Stimulated activated CD4-positive, alpha-beta T cell treated with anti-CD3 and anti-CD28 coated beads, Interleukin-12 subunit alpha, Interleukin-12 subunit beta, amount 100 ng/mL, for 24 hours (primary cell): Measurements from ENCODE around the gene ATP6V1B1.
"Not testable (repeated sequence)": the region's sequence is repeated elsewhere in the genome, so short reads cannot be mapped to it uniquely, and the experiment has no call there.

Source experiments
- DNase-seq, 2 experiments: peaks; one replicate each; pipeline ENCODE4 v3.0.0-alpha.2; 2020; ENCODE audit warnings: low read depth in 2 of 2

ATP6V1B1 gene

DNA sequence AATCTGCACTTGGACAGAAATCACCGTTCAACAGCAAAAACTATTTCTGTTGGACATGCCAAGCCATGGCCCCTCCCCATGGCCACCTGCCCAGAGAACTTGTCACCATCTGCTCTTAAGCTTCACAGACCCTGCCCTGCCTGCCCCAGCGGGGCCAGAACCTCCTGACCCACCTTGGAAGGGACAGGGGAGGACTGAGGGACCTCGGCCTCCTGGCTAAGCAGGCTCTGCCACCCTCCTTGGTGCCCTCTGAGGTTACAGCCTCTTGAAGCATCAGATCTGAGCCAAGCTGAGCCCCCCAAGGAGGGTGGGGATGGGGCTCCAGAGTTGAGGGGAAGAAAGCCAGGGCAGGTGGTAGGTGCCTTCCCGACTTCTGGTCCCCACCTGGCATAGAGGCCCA is 52.5 kb downstream of the ATP6V1B1 start:
- DNase-seq: no peak

DNA sequence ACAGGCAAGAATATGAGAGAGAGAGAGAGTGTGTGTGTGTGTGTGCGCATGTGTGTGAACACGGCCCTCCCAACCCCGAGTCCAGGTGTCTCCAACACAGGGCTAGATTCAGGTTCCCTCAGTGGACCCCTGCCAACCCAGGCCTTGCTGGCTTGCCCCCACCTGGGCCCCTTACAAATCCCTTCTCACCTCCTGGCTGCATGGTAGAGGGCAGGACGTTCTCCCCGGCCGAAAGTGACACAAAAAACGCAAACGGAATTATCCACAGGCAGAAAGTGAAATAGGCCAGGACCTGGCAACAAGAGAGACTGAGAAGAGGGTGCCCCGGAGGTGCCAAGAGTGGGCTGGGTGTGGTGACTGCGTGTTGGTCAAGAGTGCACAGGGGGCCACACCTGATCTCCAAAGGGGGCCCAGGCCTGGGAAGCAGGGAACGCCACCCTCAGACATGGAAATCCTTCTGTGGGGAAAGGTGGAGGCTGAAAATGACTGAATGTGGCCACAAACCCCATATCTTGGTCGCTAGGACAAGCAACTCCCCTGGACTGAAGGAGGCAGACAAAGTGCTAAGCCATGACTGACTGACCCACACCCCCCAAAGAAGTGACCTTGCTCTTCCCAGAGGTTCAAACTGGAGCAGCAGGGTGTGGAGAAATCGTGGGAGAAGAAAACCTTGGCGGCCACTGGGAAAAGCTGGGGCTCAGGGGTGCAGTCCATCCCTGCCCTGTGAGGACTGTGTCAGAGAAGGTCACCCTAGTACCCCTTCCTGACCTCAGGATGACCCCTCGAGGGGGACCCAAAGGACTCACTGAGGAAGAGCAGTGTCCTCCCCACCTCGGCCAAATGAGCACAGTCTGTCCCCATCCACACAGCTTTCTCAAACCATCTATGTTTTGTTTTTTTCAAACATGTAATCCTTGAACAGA is 53.3 kb downstream of the ATP6V1B1 start:
- DNase-seq: no peak

DNA sequence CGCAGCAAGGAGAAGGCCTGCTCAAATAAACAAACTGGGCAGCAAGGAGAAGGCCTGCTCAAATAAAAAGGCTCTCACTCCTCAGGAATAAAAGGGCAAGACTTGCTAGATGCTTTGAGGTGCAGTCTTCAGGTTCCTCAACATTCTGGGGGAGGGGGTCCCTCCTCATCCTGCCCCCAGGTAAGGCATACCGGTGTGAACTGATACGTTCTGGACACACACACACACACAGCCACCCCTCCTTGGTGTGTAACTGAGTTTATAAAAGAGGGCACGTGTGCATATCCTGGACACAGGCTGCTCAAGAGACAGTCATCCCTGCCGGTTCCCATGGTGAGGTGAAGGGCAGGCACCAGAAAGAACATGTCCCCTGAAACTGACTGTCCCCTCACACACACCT is 54.5 kb downstream of the ATP6V1B1 start:
- no peak for DNase-seq

DNA sequence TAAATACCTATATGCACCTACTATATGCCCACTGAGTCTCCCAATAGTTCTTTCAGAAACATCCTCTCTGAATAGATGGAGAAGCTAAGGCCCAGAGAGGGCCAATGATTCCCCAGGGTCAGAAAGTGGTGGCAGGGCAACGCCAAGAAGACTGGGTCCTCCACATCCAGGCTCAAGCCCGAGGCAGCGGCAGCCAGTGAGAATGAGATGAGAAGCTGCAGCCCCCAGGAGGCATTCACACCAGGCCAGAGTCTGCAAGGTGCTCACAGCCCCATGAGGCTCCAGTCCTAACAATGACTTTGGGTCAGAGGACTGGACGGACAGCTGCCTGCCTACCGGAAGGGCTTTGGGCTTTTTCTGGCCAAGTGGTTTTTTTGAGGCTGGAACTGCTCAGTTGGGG is 55.4 kb downstream of the ATP6V1B1 start:
- no peak for DNase-seq

DNA sequence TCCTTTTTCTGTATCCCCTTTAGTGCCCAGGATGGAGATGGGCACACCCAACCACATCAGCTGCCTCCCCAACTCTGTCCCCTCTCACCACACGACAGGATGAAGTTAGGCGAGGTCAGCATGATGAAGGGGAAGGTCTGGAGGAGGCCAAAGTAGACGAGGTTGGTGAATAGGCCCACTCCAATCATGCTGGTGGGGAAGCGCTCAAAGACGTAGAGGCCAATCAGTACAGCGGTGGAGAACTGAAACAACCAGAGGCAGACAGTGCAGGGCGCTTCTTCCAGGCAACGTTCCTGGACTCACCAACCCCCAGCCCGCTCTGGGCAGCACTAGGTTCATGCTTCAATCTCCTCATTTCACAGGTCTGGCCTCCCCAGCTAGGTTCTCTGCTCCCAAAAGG is 56.0 kb downstream of the ATP6V1B1 start:
- DNase-seq: no peak

DNA sequence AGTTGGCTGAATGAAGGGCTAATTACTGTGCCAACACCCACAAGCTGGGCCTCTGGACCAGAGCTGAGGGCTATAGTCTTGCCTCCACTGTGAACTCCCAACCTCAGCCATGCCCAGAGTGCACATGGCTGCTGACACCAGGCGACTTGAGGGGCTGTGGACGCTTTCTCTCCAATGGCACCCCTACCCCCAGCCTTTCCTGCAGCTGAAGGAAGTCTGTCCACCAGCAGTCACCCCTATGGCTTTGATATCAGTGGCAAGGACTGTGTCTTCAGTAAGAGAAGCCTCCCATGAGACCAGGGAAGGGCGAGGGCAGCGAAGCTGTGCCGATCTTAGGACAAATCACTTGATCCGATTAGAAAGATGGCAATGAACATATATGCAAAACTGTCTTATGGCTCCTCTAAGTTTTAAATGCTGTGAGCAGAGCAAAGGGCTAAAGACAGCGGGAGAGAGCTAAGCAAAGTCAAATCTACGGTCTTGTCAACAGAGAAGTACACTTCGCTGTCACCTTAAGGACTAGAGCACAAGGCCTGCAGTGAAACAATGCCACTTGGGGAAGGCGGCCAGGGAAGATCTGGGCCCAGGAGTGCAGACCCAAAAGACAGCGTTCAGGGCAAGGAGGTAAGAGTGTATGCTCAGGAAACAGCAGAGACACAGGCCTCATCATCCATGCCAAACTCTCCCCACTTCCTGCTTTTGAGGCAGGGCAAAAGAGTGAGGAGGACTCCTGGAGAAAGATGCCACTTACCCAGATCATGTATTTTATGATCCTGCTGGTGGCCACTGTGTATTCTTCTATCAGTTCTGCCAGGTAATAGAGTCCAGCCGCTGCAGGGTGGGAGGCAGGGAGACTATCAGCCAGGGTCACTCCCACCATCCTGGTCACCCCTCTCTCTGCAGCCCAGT is 57.5 kb downstream of the ATP6V1B1 start:
- DNase-seq: no peak

DNA sequence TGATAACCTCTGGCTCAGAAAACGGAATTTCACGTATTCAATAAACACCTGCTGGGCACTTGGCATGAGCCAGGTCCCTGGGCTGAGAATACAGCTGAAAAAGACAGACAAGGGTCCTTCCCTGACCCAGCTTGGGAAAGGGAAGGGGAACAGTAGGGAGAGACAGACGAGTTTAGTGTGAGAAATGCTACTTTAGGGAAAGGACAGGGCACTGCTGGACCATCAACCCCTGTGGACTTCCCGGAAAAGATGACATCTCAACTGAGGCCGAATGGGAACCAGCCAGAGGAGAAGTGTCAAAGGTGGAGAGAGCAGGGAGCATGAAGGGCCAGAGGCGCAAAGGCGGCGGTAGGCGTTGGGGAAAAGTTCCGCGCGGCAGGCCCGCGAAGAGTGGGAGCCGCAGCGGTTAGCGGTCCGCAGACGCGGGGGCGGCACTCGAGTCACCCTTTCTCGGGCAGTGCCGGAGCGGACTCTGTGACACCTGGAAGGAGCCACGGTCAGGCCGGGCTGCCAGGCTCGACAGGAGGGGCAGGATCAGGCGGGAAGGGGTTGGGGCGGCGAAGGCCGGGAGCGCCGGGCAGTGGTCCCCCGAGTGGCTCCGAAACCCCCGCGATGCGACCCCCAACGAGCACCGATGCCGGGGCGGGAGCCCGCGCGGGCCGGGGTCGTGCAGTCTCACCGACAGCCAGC is 58.5 kb downstream of the ATP6V1B1 start:
- peak in 1 of 2 experiments; percentile 46 for DNase-seq

DNA sequence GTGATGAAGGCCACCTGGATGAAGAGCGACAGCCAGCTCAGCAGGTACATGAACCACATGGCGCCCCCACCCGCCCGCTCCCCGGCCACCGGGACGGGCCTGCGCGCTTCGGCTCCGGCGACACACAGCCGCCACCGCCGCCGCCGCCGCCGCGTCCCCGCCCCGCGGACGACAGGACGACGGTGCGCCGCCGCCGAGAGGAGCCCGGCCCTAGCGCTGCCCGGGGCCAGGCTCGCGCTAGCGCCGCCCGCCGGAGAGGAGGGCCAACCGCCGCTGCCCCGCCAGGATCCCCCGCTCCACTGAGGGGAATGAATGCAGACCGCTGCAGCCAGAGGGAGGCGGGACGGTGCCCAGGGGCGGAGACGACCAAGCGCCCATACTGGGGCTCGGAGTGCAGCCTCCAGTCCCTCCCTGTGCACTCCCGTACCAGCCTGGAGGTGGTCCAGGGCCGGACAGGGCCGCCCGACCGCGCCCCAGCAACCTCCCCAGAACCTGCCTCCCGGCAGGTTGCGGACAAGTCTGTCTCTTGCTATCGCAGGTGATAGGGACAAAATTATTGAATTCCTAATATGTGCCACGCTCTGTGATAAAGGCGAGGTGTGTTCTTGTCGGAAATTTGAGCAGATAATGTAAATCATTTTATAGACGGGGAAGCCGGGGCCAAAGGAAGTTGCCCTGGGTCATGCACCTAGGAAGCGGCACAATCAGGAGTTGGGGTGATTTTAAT is 59.2 kb downstream of the ATP6V1B1 start, which contains the start of gene TEX261:
TEX261 (minus strand) TSS at position 175 of the 727 bp plus-strand sequence; CDS start at position 59, 116 bp downstream.
- peak; percentile 77 to 86 for DNase-seq

DNA sequence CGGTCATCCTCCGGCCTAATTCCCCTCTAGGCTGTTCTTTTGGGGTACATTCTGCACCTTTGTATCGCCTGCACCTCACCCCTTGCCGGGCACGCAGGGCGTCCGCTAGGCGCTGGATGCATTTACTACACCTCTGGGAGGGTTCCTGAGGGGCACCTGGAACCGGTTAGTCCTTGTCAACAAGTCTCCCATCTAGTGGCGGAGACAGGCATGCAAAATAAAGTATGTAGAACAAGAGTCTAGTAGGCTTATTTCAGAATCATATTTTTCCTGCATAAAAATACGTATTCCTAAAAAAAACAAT is 59.7 kb downstream of the ATP6V1B1 start:
- no peak for DNase-seq

DNA sequence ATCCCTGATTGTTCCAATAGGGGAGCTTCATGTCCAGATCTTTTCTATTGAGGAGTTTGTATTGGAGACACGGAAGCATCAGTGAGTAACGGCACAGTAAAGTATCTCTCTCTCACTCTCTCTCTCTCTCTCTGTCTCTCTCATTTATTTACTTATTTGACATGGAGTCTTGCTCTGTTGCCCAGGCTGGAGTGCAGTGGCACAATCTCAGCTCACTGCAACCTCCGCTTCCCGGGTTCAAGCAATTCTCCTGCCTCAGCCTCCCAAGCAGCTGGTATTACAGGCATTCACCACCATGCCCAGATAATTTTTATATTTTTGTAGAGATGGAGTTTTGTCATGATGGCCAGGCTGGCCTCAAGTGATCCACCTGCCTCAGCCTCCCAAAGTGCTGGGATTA is 63.2 kb downstream of the ATP6V1B1 start:
- not testable (repeated sequence) for DNase-seq

DNA sequence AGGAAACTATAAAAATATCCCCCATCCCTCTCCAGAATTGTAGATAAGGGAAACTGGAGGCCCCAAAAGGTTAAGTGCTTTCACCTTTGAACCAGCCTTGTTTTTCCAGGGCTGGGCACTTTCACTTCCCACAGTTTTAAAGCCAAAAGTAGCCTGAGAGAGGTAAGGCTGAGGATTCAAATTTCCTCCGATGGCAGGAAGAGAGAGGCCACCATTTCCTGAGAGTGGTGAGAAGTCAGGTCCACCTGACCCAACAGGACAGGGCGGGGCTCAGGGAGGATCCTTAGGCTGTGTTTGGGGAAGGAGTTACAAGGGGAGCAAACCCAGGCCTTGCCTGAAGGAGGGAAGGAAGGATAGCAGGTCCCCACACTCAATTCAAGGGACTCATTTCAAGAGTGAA is 63.7 kb downstream of the ATP6V1B1 start:
- DNase-seq: no peak

DNA sequence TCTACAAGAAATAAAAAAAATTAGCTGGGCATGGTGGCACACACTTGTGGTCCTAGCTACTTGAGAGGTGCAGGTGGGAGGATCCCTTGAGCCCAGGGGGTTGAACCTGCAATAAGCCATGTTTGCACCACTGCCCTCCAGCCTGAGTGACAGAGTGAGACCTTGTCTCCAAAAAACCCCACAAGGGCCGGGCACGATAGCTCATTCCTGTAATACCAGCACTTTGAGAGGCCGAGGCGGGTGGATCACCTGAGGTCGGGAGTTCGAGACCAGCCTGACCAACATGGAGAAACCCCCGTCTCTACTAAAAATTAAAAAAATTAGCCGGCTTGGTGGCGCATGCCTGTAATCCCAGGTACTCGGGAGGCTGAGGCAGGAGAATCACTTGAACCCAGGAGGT is 64.2 kb downstream of the ATP6V1B1 start:
- not testable (repeated sequence) for DNase-seq

DNA sequence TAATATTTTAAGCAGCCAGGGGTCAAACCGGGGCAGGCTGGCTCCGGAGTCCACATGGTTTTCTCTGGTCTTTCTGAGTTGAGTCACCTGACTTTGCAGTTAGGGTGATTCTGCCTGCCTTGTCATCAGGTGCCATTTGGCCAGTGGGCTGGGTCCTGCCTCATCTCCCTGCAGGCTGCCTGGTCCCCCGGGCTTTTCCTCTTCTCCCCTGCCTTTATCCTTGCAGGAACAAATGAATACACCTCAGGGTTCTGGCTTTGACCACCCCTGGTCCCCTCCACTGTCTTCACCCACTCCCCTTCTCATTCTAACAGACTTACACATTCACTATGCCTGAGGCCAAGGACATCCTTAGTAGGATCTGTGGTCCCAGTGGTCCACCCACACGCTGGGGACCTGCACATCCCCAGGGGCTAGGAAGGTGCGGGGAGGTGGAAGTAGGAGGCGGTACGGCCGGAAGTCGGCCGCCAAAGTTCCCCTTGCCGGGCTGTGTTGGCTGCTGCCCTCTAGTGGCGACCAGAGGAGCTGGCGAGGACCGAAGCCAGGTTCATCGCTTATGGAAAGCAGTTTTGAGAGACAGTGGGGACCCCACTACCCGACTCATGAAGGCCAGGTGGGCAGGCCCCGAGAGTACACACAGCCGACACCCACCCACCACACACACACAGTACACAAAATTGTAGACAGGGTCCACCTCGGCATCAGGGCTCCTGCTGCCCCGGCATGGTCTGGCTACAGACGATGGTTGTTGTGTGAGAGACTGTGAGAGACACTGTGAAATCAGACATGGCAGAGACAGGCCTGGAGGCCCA is 65.3 kb downstream of the ATP6V1B1 start:
- peak; percentile 68 to 77 for DNase-seq

DNA sequence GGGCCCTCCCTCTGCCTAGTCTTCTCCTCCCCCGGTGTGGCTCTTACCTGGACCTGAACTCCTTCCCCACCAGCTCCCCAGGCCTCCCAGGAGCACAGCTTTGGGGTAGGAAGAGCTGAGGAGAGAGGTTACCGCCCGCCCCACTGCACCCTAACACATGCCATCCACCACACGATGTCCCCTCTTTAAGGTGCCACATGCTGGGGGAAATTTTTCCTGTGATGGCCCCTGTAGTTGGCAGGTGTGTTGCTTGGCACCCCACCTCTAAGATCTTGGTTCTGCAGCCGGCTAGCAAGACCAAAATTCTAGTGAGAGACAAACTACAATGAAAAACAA is 65.9 kb downstream of the ATP6V1B1 start:
- DNase-seq: no peak

DNA sequence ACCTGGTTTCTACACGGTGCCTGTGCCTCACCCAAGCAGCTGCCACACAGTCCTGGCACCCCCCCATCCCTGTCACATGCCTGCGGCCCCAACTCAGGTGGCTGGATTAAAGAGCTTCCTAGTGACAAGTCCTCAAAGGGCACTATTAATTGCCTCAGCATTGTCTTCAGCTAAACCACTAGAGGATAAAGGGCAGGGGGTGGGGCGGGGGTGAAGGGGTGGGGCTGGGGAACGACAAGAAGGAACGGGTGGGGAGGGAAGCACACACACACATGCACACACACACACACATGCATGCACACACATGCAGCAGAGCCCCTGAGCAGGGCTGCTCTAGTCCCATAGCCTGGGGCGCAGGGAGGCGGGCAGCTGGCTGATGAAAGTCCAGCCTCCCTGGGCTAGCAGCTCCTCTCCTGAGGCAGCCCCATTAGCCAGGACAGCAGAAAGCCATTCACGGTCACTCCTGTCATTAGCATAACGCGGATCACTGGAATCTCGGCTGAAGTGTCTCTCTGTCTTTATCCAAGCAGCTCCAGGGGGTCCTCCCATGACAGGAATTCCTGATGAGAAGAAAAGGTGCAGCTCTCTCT is 66.4 kb downstream of the ATP6V1B1 start:
- DNase-seq: no peak

DNA sequence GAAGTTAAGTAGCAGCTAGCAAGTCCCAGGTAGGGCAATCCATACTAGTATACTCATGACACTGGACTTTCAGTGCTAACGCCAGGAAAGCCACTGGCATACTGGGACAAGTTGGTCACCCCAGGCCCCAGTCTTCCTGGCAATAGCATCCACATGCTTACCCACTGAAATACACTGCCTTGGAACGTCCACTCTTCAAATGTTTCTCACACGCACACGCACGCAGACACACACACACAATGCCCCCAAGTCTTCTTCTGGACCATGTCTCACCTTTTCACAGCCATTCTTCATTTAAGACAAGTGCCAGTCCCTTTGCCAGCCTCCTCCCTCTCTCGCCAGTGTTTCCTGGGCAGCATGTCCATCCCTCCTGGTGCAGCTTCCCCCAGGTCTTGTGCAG is 67.7 kb downstream of the ATP6V1B1 start:
- no peak for DNase-seq

DNA sequence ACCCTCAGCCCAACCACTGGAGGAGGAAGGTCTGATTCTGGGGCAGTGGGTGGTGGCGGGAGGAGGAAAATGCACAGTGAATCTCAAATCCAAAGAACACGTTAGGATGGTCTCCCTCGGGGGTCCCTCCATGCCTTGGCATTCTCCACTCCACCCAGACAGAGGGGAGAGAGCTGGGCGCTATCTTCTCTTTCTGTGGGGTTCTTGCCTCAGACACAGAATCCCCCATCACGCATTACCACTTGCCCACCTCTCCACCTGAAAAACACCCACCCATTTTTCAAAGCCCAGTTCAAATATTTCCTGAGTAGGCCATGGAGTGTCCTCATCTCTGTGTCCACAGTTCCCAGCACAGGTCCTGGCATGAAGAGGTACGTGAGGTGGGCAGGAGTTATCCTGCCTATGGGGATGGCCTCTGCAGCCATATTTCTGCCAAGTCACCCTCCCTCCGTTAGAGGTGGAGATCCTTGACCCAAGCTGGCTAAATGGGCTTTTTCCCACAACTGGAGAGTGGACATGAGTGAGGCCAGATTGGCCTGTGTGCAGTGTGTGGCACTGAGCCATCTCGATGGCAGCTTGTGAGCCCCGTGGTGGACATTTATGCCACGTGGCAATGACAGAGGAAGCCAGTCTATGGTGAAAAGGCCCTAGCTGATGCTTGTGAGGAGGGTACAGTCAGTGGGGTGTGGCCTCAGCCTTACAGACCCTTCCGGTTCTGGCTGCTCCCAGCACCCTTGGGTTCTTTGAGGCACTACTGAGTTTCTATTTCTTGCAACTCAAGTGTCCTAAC is 68.5 kb downstream of the ATP6V1B1 start:
- DNase-seq: no peak

DNA sequence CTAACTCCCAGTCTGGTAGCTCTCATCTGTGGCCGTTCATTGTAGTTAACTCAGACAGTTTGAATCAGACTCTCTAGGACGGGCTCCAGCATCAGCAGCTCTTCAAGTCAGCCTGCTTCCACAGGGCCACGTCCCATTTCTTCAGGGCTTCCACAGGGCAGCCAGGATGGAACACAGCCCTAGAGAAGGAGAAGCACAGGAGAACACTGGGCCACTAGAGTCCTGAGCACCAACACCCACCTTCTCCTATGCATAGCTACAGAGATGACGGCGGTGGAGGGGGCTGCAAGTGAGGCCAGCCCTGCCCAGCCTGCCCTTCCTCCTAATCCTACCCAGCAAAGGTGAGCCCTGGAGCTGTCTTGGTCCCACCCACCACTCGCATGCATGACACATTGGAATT is 69.2 kb downstream of the ATP6V1B1 start:
- no peak for DNase-seq
